Measurements from ENCODE around the gene HOXB2.

HOXB2 gene

GRCh38 chr17:48552466-48553189, 7.7 kb upstream of the HOXB2 start:
- DNase-seq (ENCODE audit: low spot score): no peak

GRCh38 chr17:48551596-48552465, 6.9 kb upstream of the HOXB2 start:
- no peak for DNase-seq (ENCODE audit: low spot score)

- no peak for DNase-seq (ENCODE audit: low spot score)
These were observed 6.3 kb upstream of the HOXB2 start for GRCh38 chr17:48551214-48551555.

DNA sequence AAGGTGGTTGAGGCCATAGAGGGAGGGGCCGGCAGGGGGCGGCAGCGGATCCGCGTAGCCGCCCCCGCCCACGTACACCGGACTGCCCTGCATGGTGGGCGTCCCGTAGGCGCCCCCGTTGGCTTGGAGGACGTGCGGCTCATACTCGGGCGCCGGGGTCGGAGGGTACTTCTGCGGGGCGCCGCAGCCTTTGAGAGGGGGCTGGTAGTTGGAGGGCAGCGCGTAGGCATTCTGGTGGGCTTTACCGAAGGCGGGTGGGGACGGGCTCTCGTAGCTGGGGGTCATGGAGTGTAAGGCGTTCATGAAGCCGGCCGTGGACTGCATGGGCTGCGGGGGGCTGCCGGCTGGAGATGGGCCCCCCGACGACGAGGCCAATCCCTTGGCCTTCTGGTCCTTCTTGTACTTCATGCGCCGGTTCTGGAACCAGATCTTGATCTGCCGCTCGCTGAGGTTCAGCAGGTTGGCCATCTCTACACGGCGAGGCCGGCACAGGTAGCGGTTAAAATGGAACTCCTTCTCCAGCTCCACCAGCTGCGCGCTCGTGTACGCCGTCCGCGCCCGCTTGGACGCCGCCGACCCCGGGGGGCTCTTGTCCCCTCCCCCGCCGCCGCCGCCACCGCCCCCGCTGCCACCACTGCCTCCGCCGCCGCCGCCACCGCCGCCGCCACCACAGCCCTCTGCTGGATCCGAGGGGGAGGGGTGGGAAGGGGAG, 5.7 kb upstream of the HOXB2 start:
- no peak for DNase-seq (ENCODE audit: low spot score)

- DNase-seq (ENCODE audit: low spot score): no peak
These were observed 5.1 kb upstream of the HOXB2 start for GRCh38 chr17:48549914-48550501.

GRCh38 chr17:48549281-48549630, 4.3 kb upstream of the HOXB2 start:
- DNase-seq (ENCODE audit: low spot score): no peak

- DNase-seq (ENCODE audit: low spot score): no peak
These were observed 3.8 kb upstream of the HOXB2 start for GRCh38 chr17:48548523-48549280.

DNA sequence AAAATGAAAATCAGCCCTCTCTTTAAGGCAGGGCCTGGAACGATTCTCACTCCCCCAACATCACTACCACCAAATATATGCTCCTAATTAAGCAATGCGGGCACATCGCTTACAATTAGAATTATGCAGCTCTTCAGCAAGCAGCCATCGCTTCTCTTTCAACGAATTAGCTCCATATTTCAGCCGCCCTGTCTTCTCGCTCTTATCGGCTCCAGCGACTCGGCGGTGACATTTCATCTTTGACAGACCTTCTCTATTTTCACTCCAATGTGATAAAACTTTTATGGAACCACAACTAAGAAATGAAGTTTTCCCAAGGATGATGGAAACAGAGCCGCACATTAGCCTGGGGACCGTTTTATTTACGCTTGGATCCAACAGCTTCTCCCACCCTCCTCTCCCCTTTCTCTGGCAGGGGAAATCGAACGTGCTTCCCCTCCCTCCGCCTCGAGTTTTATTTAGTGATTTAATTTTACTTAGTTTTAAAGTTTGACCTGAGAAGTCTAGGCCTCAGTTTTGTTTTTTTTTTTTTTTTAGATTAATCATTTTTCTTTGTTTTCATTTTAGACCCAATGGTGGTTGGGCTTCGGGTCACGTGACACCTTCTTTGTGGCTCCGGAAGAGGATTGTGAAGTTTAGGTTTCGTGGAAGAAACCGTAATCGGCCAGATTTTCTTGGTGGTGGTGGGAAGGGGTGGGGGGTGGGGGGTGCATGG, 3.1 kb upstream of the HOXB2 start:
- DNase-seq (ENCODE audit: low spot score): no peak

- no peak for DNase-seq (ENCODE audit: low spot score)
These were observed 2.3 kb upstream of the HOXB2 start for GRCh38 chr17:48546924-48547807.

DNA sequence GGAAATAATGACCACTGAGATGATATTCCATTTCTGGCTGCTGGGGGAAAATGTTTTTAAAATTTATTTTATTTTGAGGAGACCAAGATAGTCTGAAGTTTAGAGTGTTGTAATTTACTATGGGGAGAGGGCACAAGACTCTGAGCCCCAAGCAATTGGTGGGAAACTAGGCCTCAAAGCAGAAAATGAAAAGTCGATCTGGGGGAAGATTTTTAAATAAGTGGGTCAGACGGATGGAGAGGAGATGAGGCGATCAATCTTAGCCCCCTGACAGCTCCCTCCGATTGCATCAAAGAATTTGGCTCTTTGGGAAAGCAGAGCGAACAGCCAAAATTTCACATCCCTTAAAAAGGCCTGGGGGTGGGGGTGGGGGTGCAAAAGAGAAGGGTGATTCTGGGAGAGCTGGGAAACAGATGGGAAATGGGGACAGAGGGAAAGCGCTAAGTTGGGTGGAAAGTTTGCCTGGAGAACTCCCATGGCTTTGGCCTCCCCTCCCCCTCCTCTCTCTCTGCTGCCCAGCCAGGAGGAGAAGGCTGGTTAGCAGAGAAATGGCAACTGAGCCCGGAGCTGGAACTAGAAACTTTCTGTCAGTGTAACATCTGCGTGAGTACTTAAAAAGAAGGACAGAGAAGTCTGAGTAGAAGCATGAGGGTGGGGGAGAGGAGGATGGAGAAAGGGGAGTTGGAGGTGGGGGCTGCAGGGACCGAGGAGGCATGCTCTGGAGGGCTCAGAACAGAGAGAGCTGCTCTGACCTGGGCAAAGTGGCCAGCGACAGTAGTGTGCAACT, 1.4 kb upstream of the HOXB2 start:
- no peak for DNase-seq (ENCODE audit: low spot score)

- DNase-seq (ENCODE audit: low spot score): no peak
These were observed 630 bp upstream of the HOXB2 start for GRCh38 chr17:48545539-48545938.

DNA sequence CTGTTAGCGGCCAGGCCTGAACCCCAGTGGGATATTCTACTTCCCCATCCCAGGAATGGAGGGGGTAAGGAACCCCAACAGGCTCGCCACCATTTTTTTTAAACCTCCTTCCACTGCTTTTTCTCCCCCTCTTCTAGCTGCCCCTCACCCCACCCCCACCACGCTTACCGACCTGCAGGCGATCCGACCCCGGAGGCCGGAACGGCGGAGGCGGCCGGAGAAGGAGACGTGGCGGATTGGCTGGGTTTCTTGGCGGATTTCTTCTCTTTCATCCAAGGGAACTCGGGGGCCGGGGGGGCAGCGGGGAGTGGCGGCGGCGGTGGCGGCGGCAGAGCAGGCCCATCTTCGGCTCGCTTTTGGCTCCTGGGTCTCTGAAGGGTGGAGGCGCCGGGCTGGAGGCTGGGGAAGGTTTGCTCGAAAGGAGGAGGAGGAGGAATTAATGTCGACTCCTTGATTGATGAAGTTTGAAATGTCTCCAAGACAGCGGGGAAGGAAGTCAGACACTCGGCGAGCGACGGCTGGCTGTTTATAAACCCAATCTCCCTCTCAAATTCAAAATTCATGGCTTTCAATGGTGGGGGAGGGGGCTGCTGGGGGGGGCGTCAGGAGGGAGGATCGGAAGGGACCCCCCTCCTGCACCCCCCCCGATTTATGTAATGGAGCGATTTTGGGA, 424 bp downstream of the HOXB2 start:
- no peak for DNase-seq (ENCODE audit: low spot score)

- no peak for DNase-seq (ENCODE audit: low spot score)
These were observed 1.0 kb downstream of the HOXB2 start for GRCh38 chr17:48543854-48544348.

DNA sequence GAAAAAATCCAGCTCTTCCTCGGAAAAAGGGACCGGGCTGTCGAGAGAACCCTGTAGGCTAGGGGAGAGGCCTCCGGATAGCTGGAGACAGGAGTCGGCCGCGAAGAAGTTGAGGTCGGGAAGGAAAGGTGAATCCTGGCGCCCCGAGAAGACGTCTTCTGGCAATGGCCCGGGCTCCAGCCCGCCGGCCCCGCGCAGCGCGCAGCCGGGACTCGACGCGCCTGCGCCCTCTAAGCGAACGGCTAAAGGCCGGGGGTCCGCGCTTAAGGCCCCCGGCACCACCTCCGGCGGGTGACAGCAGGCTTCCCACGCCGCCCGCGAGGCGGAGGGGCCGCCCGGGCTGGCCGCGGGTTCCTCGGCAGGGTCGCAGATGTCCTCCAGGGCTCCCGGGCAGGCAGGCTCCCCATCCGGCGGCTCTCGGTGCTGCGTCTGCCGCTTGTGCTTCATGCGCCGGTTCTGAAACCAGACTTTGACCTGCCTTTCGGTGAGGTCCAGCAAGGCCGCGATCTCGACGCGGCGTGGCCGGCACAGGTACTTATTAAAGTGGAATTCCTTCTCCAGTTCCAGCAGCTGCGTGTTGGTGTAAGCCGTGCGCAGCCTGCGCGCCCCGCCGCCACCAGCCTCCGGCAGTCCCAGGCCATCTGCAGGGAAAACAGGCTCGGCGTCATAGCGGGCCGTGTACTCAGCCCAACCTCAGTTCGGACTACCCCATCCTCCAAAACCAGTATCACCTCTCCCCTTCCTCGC, 1.6 kb downstream of the HOXB2 start:
- DNase-seq (ENCODE audit: low spot score): no peak

DNA sequence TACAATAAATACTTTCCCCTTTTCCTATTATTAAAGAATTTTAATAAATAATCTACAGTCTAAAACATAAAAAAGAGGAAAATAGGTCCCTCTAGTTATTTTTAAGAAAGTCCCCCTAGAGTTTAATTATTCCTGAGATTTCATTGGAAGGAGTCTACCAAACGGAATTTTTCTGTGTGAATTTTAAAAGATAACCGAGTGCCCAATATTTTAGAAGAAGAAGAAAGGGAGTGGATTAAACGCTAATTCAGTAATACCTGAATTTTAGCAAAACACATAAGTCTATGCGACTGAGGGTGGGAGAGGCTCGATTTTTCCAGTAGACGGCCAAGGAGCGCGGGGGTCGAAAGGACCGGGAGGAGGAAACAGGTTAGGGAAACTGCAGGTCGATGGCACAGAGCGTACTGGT, 2.2 kb downstream of the HOXB2 start:
- no peak for DNase-seq (ENCODE audit: low spot score)

DNA sequence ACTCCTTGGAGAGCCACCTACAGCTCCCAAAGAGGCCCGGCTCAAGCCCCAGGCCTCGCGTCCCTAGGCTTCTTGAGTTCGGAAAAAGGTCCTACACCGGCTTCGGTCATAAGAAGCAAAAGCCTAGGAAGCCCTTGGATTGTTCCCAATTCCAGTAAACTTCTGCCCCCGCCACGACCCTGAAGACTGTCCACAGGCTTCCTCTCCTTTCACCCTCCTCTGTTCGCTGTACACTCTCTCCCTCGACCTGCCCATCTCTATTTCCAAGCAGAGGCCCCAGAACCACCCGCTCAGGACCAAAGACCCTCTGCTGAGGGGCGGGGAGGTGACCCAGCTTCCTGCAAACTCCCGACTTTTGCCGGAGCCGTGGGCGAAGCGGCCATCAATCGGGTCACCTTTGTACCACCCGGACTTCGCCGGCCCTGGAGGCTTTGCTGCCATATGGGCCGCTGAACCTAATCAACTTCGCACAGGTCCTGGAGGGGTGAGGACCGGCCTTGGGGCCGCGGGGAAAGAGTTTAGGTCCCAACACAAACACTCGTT, 2.7 kb downstream of the HOXB2 start:
- no peak for DNase-seq (ENCODE audit: low spot score)

GRCh38 chr17:48541577-48542113, 3.3 kb downstream of the HOXB2 start:
- DNase-seq (ENCODE audit: low spot score): no peak

Data from globus pallidus (tissue), 1 donor.